ENCODE data around the gene SORCS3.

The SORCS3 gene

DNA sequence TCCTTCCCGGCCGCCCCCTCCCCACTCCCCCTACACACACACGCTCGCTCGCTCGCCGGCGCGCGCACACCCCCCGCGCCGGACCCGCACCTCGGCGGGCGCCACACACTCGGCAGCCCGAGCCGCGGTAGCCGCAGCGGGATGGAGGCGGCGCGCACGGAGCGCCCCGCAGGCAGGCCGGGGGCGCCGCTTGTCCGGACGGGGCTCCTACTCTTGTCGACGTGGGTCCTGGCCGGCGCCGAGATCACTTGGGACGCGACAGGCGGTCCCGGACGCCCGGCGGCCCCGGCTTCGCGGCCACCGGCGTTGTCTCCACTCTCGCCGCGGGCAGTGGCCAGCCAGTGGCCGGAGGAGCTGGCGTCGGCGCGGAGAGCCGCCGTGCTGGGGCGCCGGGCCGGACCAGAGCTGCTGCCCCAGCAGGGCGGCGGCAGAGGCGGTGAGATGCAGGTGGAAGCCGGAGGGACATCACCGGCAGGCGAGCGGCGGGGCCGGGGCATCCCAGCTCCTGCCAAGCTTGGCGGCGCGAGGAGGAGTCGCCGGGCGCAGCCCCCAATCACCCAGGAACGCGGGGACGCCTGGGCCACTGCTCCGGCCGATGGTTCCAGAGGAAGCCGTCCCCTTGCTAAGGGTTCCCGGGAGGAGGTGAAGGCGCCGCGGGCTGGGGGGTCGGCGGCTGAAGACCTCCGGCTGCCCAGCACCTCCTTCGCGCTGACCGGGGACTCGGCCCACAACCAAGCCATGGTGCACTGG is at the start of gene SORCS3:
TSS of gene SORCS3 (plus strand) at position 104 of the 750 bp plus-strand sequence.
- DNase-seq, result no peak

DNA sequence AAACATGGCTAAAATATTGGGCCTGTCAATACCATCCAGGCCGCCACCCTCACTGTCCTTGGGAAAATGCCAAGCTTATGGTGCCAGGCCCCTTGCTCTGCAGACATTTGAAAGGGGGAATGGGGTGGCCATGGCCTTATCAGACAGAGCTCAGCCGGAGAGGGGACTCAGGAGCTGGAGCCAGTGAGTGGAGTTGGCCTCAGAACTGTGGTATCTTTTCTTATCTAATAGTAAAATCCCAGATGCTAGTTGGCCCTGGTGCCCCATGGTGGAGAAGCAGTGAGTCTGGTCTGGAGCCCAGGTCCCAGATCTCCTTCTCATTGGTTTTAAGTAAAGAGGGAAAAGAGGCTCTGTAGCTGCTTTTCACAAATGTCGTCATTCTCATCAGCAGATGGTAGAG is 49.6 kb upstream of the SORCS3 start:
- no peak for DNase-seq

DNA sequence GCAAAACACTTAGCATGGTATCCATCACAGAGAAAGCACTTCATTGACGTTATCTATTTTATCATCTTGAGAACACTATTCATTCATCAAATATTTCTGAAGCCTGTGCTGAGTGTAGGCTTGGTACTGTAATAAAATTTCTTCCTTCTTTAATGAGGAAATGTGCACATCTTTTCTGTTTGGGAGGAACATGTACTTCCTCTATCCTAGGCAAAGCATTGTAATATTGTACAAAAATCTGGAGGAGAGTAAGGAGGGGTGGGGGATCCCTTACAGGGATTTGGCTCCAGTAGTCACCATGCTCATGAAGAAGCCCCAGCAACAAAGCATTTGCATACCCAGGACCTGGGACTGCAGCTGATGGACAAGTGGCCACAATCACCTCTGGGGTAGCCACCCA is 39.9 kb upstream of the SORCS3 start:
- DNase-seq, result no peak

DNA sequence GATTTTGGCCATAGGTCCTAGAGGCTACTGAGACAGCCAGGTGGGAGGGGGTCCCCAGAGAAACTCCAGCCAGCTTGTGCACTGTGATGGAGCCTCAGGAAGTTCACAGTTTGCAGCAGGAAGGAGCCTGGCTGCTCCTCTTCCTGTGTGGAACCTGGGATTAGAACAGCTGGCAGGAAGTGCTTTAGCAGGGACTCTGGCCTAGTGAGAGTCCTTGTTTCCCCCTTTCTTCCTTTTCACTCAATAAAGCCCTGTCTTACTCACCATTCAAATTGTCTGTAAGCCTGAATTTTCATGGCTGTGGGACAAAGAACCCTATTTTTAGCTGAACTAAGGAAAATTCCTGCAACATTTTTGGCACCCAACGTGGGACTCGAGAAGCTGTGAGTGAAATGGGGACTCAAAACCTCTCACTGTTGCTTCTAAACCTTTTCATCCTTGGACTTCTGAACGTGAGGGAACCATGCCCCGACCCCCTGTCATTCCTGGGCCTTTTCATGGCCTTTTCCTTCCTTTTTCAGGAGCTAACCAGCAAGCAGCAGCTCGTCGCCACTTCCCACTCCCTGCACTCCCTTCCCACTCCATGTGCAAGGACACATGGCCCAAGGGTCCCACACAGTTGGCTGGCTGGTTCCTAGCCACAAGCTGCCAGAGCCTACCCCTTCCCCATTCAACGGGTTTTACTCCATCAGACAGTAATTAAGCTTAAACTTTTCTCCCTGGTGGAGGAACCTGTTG is 32.8 kb upstream of the SORCS3 start:
- DNase-seq, result no peak

DNA sequence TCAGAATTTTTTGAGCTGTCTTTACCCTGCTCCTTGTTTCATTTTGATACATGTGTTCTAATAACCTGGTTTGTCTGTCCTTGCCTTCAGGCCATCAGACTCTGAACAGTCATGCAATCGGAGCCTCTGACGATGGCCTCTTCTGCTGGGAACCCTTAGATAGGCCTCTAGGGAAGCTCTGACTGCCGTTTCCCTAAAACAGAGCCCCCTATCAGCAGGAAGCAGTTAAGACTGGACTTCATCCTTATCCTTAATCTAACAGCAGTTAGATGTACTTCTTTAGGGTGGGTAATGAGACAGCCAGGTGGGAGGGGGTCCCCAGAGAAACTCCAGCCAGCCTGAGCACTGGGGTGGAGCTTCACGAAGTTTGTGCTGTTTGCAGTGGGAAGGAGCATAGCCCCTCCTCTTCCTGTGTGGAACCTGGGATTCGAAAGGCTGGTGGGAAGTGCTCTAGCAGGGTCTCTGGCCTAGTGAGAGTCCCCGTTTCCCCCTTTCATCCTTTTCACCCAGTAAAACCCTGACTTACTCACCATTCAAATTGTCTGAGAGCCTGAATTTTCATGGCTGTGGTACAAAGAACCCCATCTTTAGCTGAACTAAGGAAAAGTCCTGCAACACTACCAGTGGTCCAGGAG is 28.4 kb upstream of the SORCS3 start:
- no peak for DNase-seq

DNA sequence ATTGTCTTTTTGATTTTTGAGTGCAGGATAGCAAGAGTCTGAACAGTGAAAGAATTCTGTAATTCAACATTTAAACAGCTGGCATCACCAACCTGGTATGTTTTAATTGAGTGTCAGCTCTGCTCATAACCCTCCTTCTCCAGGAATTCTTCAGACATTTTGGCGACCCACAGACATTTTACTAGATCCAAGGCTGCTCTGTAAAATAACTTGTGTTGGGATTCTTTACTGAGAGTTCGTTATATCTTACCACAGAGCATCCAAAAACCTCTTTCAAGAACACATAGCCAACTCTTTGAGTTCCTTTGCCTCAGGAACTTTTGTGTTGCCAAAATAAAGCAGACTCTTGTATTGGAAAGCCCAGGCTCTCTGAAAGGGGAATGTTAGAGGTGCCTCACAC is 27.7 kb upstream of the SORCS3 start:
- DNase-seq, result no peak

DNA sequence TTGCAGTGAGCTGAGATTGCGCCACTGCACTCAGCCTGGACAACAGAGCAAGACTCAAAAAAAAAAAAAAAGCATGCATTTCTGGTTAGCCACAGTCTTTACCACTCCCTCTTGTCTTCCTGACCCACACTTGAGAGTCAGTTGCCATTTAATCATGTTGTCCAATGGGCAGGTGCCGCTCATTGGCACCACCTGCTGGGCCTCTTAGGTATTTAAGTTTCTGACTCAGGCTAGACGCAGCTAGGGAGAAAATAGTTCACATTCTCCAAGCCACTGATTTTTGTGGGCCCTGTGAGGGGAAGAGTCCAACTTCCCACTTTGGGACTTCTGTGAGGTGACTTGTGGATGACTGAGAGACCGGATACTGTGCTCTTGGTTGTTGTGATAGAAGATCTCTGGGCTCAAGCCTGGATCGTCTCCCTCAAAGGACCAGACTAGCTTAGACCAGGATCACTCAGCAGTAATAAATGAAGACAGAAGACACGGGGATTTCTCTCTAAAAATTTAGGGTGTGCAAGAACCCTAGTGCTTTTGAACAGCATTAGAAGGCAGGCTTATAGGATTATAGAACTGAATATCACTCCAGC is 26.8 kb upstream of the SORCS3 start:
- DNase-seq, result peak; percentile 44

DNA sequence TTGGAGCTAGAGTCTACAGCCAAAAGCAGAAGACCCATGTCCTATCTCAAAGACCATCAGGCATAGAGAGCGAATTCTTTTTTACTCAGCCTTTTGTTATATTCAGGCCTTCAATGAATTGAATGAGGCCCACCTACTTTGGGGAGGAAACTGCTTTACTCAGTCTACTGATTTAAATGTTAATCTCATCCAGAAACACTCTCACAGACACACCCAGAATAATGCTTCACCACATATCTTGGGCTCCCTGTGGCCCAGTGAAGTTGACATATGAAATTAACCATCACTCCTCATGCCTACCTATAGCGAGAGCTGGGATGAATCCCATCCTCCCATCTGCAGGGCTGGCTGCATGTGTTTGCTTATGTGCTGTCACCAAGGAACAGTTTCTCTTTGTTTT is 26.0 kb upstream of the SORCS3 start:
- DNase-seq, result no peak

DNA sequence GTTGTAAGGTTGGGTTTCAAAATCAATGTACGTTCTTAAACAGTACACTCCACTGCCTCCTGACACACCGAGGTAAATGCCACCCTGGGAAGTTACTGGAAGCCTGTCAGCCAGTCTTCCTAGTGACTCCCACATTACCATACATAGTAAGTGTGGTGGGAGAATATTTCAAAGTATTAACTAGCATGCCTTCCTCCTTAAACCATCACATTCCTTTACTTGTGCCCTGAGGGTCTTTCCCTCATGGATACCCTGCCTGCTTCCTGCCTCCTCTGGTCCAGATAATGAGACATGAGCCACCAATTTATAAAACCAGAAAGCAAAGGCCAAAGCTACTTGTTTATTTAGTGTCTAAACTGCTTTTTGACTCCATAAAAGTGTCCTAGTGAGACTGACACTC is 23.3 kb upstream of the SORCS3 start:
- DNase-seq, result no peak

DNA sequence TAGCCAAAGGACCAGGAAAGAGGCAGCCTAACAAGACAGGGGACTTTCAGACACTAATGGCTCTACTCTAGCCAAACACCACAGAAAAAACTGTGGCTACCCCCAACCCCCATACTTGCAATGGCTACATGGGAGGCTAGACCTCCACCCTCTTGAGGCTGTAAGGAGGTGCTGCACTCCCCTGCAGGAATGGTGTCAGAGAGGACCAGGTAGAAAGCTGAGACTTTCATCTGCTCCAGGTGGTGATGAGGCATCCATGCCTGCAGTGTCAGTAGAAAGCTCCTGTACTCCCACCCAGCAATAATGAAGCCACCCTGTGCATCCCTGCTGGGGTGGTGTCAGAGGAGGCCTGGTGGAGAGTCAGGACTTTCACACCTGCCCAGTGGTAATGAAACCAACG is 18.9 kb upstream of the SORCS3 start:
- DNase-seq, result no peak

DNA sequence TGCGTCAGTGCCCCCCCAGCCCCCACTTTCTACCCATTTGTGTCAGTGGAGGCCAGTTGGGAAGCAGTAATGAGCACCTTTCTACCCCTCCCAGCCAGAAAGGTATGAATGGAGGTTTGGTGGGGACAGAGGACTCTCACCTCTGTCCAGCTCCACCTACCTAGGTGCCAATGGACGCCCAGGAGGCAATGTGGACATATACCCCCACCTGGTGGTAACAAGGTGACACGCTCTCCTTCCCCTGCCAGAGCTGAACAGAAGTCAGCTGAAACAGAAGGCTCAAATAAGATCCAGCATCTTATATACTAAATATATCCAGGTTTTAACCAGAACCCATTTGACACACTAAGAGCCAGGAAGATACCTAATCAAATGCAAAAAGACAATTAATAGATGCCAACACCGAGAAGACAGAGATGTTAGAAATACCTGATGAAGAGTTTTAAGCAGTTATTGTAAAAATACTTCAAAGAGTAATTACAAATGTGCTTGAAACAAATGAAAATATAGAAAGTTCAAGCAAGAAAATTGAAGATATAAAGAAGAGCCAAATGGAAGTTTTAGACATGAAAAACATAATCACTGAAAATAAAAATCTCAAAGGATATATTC is 18.4 kb upstream of the SORCS3 start:
- no peak for DNase-seq

DNA sequence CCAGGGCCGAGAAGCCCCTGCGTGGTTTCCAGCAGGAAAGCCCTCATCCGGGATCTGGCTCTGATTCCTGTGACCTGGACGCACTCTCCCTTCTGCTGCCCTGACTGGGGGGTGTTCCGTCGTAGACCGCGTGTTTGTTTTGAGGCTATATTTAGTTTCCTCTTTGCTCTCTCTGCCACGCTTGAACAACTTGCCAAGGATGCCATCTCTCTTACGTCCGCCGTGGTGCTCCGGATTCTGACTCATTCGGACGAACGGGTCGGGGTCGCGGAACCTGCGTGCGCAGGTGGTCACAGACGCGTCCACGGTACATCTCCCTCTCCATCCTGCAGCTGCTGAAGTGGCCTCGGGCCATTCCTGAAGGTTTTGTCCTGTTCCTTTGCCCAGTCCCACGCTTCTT is 10.4 kb upstream of the SORCS3 start:
- DNase-seq, result no peak

DNA sequence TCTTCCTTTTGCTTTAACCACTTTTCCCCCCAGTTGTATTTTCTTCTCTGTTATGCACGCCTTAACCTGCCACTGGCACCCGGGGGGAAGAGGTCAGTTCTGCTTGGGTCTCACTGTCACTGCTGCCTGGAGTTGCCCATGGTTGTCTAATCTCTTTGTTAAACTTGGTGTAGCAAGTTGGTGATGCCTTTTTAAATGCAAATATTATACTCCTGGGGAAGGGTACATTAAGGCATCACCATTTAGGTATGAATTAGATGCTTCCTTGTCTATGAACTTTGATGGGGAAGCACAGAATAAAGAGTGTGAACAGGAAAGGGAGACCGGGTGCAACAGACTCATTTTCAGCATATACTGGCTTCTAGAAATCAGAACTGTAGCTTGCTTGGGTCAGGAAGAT is 9.1 kb upstream of the SORCS3 start:
- DNase-seq, result no peak

DNA sequence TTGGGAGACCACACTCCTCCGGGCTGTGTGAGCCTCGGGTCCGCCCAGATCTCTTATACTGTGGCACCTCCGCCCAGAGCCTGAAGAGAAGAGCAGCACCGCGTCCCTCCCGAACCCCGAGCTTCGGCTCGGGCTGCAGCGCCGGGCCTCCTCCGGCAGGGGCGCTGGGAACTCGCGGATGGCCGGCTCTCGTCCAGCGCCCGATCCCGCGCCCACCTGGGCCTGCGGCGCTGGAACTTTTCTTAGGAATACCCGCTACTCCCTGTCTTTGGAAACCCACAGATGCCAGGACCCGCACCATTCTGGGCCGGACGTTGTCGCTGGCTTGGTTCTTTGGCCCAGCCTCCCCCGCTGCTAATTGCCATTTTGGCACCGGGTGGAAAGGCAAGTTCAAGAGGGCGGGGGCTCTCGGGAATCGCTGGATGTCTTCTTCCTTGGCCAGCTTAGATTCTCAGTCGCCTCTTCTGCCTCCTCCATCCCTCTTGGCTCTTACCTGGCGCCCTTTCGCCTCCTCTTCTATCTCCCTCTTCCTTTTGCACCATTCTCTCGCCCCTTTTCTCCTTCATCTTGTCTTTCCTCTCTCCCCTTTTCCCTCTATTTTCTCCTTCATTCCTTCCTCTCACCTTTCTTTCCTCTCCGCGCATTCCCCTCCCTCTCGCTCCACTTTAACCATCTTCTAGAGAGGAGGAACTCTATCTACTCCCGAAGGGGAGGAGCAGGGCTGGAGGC is 2.1 kb upstream of the SORCS3 start:
- no peak for DNase-seq

DNA sequence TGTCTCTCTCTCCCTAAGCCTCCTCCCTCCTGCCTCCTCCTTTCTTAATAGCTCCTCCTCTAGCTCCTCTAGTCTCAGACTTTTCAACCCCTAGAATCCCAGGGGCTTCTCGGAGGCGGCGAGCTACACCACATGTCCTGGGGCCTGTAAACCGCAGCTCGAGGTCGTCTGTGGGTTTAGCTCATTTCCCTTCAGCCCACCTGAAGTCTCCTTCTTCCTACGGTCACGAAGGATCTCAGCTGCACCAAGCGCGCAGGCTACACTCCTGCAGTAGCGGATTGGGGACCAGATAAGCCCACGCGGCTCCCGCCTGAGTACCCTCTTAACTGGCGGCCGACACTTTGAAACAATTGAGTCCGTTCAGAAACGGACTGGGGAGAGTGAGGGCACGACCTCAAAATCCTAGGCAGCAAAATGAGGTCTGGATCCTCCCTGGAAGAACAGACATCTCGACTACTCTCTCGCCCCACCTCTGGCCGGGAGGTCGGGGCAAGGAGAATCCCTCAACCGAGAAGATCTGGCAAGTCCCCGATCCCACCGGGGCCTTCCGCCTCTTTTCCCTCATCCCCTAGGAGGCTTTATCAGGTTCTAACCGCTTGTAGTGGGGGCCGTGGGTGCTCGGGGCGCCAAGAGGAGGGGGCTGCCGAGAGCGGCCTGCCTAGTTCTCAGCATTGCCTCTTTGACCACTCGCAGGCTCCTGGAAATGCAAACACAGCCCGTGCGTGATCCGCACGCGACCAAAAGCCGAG is 1.3 kb upstream of the SORCS3 start:
- DNase-seq, result no peak

DNA sequence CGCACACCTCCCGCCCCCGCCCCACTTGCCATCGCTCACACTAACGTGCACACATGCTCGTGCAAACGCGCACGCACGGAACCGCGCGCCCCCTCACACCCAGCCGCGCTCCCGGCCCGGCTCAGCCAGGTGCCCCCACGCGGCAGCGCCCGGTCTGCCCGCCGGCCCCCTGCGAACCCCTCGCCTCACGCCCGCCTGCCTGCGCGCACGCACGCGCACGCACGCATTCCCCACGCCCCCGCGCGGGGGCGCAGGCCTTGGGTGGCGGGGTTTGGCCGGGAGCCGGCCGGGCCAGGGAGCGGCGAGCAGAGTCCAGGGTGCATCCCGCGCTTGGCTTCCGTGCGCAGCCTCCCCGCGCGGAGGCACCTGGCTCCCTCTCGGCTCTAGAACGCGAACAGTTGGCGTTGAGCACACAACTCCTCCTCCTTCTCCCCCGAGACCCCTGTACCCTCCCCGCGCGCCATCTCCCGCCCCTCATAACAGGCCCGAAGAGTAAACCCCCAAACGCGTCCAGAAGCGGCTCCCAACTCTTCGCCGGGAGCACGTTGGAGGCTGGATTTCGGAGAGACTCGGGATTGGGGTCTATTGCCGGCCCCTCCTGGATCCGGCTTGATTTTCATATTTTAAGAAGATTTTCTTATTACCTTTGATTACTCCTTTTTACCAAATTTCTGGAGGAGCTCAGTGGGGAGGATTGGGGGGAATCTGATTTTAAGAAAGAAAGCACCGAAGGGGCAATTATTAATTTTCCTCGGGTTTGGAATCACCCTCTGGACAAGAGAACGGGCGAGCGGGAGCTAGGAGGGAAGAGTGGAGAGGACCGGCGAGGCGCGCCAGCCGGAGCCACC is 527 bp upstream of the SORCS3 start:
- no peak for DNase-seq

DNA sequence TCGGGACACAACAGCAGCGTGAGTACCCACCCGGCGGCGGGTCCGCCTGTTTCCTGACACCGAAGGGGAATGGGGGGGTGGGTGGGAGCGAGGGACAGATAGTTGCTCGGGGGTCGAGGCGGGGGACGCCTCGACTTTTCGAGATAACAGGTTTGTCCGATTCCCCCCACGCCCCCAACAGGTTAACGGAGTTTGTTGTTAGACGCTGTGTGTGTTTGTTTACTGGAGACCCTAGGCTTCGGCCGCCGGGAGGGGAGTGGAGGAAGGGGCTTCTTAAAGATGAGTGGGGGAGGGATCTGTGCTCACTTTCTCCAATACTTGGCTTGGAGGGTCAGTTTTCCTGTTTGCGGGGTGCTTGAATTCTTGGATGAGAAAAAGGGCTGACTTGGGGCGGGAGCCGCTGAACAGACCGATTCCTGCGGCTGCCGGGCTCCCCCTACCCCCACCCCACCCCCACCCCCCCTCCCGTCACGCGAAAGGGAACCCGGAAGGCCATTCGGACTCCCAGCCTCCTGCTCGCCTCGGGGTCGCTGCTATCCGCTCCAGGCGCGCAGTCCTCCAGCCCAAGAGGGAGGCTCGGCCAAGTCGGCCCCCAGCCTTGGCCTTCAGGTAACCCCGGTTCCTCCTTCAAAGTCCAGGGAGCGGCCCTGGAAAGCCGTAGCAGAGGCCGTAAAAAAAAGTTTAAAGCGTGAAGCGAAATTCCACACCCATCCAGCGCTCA is 1.0 kb downstream of the SORCS3 start:
- DNase-seq, result no peak

DNA sequence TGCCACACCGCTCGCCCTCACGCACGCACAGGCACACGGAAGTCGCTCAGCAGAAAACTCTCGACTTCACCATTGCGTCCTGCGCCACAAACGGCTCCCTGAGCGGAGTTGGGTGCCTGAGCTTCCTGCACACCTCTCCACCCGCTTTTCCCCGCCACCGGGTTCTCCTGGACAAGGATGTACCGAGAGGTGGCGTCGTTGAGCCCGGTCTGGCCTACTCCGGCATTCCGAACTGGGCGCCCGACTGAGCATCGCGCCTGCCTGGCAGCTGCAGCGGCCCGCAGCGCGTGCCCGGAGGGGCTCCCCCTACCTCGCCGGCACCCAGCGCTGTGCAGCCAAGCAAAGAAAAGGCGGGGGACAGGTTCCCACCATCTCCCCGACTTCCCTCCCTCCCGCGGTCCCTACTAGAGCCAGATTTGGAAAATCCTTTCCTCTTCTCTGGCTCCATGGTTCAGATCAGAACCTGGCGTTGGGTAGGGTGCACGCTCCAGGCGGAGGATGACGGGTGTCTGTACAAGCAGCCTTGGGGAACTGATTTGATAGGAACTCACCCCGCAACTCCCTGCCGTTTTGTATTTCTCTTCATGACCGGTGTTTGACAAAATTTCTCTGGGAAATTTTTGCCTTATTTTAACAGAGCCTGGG is 1.7 kb downstream of the SORCS3 start:
- peak; percentile 24 for DNase-seq

DNA sequence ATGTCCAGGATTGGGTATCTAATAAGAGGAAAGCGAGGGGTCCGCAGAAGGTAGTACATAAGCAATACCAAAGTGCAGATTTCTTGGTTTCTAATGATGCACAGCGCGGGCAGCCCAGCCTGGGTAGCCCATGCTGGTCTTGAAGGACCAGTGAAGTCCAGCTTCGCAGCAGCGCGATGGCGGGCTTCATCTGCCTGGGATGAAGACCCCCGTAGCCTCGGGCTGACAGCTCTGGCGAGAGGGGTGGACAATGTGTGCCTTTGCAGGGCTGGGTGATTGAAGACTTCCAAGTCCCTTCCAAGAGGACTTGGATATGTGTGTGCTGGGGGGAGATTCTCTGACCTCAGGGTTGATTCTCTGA is 2.2 kb downstream of the SORCS3 start:
- no peak for DNase-seq

DNA sequence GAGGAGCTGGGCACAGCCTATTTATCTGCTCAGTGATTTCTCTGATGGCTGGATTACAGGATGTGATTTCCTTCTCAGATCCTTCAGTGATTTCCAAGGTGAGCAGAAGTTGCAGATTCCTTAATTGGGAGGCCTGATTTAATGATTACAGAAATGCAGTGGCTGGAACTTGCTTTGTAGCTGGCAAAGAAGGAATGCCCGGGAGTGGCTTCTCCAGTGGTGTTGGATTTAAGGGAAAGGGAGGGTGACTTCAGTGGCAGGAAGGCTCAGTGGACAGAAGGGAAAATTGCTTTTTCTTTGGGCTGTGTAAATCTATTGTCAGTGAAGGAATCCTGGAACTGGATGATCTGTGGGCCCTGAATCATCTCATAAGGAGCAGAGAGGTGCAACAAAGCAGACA is 5.1 kb downstream of the SORCS3 start:
- DNase-seq, result no peak
